Fibroblast of peridontal ligament (primary cell): ENCODE data around the gene ZBTB7B.

Experiments used
- DNase-seq: peaks from one replicate; pipeline ENCODE4 v3.0.0-alpha.2; 2010; ENCODE audit errors: extremely low read depth

The ZBTB7B gene

DNA sequence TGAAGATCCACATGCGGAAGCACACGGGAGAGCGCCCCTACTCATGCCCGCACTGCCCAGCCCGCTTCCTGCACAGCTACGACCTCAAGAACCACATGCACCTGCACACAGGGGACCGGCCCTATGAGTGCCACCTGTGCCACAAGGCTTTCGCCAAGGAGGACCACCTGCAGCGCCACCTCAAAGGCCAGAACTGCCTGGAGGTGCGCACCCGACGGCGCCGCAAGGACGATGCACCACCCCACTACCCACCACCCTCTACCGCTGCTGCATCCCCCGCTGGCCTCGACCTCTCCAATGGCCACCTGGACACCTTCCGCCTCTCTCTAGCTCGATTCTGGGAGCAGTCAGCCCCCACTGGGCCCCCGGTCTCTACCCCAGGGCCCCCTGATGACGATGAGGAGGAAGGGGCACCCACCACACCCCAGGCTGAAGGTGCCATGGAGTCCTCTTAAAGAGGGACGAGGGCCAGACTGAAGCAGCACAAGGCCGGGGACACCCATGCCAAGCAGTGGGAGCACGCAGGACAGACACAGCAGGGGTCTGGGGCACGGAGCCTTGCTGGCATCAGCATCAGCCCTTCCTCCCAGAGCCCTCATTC, 13.7 kb downstream of the ZBTB7B start:
- DNase-seq = no peak

DNA sequence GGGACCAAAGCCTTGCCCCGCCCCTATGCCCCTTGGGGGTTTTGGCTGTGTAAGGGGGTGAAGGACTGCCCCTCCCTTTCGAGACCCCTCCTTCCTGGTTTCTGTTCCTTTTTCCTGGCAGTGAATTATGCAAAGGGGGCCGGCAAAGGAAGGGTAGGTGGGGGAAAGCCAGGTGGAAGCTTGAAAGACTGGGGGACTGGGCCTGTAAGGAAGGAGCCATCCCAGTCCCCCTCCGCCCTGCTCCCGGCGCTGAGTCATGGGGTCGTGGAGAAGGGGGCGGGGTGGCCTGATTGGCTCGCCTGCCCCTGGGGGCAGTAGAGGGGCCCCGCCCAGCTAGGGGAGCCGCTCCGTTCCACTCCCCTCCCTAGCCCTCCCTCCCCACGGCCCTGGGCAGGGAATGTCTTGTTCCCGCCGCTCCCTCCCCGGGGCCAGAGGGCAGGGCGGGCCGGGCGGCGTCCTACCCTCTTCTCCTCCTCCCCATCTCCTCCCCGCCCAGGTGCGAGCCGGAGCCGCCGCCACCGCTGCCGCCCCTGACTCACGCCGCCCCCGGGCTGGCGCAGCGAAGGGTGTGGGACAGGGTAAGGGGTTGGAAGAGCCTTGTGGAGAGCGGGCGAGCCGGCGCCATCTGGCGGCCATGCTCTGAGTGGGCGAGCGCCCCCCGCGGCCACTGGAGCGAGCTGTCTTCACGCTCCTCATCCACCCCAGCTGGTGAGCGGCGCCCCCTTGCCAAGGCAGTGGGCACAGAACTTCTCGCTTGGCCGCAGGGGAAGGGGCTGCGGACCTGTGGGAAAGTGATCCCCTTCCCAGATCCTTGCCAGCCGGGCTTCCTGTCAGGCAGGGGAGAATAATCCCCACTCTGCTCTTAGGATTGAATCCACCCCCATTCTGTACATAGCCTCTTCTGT, 14.7 kb downstream of the ZBTB7B start:
- DNase-seq = peak; percentile 80

DNA sequence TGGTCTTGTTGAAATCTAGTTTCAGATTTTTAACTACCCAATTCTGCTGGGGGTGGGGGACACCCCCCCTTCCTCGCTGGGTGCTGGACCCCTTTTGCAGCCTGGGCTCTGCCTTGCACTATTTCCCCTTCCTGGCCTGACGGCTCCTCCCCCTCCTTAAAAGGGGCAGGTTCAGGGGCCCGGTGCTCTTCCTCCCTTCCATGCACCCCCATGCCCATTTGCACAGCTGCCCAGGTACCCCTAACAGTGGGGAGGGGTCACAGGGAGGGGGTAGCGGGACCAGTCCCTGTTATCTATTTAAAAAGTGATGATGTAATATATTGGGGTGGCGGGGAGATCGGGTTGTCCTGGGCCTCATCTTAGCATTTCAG, 15.3 kb downstream of the ZBTB7B start:
- no peak for DNase-seq

DNA sequence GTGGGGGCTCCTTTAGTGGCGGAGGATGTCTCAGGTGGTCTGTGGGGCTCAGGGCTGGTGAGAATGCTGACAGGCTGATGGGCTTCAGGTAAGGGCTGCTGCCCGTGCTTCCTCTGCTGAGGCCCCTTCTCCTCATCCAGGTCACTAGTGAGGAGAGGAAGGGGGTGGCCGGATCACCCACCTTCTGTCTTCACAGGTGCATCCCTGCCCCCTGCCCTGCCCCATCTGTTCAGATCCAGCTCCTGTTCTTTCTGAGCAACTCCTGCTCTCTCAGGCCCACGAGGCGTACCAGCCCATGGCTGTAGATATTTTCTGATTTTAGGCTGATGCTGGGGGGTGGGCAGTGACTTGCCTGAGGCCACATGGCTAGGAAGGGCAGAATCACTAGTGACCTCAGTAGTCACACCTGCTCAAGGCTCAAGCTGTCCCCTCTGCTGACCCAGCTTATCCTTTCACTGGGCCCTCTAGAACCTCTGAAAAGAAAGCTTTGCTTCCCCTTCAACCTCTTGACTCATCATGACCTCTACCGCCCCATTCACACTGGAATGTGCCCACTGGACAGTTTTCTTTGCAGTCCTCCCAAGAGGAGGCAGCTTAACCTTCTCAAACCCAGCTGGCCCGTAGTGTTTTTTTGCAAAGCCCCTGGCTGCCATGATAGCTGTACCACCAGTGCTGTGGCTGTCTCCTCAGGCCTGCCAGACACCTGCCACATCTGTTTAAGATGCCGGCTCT, 16.2 kb downstream of the ZBTB7B start:
- DNase-seq = peak; percentile 7

DNA sequence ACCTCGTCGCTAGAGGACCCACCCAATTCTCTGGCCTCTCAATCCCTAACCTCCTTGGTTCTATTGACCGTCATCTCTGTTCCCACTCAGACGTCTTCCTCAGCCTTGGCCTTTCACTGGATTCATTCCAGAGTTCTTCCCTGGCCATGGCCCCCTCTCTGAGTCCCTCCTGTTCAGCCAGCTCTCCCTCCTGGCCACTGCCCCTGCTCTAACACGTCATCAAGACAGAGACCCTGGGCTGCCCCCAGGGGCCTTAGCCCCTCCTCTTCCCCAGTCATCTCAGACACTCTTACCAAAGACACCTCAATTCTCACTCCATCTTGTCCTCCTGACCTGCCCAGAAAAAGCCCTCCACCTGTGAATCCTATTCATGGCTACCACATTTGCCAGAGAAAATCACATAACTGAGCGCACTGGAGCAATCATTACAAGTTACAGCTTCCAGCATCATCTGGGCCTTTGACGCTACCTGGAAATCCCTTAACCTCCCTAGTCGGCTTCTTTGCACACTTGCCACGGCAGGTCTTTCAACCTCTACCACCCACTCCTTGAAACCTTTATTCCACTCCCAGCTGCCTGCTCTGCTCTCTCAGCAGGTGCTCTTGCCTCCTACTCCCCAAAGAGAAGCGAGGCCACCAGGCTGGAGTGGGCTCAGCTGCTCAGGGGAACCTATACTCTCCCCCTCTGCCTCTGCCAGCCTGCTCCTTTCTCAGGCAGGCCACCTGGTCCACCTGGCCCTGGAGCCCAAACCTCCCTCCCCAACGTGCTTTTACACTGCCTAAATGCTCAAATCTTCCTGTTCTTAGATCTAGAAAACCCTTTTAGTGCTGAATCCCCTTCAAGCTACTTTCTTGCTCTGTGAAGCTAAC, 17.0 kb downstream of the ZBTB7B start:
- no peak for DNase-seq

DNA sequence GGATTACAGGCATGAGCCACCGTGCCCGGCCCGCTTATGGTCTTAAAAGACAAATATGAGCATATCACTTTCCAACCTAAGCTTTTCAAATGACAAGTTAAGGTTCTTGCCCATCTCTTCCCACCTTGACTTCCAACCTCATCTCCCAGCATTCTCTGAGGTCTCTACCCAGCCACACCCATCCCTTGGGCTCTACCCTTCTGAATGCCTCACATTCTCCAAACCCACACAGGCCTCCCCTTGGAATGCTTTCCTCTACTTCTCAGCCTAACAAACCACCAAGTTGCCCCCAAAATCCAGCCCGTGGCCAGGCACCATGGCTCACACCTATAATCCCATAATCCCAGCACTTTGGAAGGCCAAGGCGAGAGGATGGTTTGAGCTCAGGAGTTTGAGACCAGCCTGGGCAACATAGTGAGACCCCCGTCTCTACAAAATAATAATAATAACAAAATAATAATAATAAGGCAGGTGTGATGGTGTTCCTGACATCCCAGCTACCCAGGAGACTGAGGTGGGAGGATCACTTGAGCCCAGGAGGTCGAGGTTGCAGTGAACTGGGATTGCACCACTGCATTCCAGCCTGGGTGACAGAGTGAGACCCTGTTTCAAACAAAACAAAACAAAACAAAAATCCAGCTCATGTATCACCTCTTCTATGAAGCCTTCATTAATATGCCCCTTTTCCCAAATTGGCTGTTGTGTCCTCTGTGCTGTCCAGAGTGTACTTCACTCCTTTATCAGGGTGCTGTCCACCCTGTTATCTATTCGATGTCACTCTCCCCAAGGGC, 19.7 kb downstream of the ZBTB7B start:
- no peak for DNase-seq

DNA sequence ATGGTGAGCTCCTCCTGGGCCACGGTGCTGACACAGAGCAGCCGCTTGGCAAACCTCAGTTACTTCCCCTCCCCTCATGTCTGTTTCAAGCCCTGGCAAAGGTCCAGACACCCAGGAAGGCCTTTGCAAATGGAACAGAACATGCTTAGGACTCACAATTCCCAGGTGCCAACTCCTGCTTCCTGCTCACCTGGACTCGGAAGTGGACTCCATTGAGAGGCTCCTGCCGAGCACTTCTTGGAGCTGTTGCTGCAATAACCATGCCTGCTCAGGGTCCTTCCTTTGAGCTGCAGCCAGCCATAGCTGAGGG, 20.3 kb downstream of the ZBTB7B start:
- DNase-seq = no peak

DNA sequence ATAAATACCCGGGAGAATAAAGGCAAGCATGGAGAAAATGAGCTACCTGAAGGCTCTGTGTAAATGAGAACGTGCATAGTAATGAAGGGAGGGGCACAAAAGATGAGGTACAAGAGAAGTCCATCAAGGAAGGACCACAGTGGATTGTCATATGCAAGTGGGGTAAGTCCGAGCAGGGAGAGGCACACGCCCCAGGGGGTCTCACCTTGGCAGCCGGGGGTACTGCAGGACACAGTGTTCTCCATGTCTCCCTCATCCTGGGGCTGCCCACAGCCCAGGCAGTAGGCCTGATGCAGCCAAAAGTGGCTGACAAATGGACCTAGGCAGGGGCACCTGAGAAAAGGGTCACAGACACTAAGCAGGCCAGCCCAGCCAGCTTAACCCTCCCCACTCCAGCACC, 21.0 kb downstream of the ZBTB7B start:
- DNase-seq = no peak

DNA sequence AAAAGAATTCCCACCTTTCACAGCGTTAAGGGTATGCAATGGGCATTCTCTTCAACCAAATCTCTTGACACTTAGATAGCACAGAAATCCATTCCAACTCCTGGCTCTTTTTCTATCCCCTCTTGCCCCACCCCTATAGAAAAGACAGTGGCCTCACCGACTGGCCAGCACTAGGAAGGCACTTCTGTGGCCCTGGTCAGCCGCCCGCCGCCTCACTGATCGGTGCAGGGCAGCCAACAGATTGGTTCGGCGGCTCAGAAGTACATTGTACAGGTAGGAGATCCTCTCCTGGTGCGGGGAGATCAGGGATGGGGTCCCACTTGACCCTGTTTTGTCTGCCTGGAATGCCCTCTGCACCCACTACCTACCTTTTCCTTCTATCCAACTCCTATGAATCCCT, 21.7 kb downstream of the ZBTB7B start:
- DNase-seq = no peak

DNA sequence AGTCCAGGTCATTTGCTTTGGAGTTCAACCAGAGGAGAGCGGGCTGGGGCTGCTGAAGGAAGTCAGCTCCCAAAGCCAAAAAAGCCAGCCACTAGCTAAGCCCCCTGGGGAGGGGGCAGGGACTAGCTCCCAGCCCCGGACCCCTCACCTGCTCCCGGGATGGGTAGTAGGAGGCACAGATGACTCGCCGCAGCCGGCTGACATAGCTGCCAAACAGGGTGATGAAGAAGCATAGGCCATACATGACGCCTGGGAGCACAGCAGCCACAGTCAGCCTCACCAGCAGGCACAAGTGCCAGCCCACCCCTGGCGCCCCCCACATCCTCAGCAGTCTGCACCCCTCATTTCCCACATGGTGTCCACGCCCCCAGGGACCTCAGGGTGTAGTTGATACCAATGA, 23.6 kb downstream of the ZBTB7B start:
- DNase-seq = no peak

DNA sequence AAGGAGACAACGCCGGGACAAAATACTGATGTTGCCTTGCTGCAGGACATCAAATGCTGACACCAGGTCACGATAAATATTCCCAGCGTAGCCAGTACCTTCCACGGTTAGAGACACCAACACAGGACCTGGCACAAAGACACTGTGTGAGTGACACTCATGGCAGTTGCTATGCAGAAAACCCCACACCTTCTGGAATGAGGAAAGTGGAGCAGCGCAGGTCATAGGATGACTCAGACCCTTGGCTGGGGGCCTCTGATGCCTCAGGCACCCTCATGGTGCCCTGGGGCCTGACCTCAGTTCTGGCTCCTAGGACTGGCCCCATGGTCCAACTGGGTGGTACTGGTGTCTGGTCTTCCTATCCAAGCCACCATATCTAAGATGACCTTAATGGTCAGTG, 24.0 kb downstream of the ZBTB7B start:
- no peak for DNase-seq

DNA sequence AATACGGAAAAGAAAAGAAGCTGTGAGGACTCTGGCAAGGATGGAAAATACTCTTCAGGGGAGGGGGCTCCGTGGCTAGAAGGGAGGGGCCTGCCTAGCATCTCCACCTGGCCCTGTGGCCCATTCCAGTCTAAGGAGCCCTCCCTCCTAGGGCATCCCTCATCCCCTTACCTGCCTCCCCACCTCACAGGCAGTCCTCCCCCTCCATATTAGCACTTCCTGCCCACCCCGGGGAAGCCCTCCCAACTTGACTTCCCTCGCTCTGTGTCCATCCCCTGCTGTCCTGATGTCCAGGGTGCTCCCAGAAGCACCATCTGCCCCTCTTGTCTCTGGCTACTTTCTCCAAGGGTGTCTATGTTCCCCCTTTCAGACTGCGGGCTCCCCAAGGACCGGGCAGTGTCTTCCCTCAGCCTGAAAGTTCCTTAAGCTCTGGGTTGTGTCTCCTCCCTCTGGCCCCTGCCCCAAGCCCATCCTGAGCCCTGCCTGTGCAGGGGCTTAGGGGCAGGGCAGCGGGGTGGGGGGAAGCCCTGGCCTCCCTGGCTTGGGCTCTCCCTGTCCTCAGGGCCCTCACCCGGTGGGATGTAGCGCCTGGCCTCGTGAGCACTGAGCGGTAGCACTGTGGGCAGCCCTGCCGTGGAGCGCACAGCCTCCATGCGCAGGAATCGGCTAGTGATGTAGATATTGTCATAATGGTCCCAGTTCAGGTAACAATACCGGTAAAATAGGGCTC, 27.1 kb downstream of the ZBTB7B start:
- DNase-seq = no peak

DNA sequence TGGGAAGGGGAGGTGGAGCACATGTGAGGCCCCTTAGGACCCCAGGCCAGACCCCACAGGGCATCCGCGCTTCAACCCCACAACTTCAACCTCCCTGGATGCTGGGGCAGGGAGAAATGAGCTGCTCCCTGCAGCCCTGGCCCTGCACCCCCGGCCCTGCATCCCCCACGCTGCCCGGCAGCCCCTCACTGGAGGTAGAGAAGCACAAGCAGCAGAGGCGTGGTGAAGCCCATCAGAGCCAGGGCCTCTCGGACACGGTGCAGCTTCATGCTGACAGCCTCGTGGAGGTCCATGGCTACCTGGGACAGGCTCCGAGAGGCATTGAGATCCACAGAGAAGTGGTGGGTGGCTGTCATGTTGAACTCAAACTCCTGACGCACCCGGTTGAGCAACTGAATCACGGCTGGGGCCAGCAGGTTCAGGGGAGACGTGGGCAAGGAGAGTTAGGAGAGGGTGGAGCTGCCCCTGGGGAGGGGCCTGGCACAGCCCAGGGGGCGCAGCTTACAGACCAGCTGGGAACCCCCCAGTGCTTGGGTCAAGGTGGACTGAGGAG, 27.7 kb downstream of the ZBTB7B start:
- DNase-seq = no peak

DNA sequence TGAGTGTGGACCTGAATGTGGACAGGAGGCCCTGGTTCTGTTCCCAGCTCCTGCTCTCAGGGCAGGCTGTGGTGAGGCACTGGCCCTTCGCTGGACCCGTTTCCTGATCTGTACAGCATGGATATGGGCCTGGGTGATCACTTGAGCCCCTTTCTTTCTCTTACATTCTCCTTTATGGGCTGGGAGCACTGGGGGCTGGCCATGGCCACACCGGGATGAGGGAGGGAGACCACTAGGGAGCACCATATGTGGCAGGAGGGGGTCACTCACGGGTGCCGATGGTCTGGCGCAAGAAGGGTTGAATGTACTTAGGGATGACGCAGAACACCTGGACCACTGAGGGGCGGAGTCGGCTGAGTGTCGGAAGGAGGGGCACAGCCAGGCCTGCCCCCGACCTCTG, 28.3 kb downstream of the ZBTB7B start:
- no peak for DNase-seq

DNA sequence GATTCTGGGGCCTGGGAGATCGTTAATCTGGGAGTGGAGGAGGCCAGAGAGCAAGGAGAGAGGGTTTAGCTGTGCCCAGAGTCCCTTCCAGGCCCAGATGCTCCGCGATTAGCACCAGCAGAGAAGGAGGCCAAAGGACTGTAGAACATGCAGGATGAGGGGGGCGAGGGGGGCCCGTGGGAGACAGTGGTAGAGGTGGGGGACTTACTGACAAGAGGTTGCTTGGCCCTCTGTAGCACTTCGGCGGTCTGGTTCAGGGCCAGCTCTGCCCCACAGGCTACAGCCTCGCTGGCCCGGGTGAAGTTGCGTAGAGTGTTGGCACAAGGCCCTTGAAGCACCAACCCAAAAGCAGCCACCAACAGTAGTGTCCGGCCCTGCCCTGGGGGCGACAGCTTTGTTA, 30.3 kb downstream of the ZBTB7B start:
- DNase-seq = no peak

DNA sequence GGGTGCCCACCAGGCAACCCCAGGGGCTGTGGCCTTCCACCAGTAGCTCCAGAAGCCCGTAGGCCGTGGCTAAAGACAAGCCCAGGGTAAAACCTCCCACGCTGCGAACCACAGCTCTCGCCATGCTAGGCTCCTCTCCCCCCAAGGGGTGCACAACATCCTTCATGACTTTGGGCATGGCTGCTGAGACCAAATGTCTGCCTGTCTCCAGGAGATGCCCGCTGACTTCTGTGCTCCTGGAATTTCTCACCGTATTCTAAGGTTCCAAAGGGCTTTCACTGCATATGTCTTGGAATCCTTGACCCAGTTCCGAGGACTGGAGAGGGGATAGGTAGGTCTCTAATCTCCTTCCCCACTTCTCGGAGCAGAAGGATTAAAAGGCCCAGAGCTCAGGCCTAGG, 30.9 kb downstream of the ZBTB7B start, which contains the start of the genes DCST1 and DCST2:
Gene DCST1, plus strand, starts transcription at position 301 of the 400 bp plus-strand sequence. CDS start 213 bp downstream, outside the sequence.
Gene DCST2, minus strand, starts transcription at position 258 of the 400 bp plus-strand sequence. Its CDS starts 80 bp downstream, at position 178.
- no peak for DNase-seq

DNA sequence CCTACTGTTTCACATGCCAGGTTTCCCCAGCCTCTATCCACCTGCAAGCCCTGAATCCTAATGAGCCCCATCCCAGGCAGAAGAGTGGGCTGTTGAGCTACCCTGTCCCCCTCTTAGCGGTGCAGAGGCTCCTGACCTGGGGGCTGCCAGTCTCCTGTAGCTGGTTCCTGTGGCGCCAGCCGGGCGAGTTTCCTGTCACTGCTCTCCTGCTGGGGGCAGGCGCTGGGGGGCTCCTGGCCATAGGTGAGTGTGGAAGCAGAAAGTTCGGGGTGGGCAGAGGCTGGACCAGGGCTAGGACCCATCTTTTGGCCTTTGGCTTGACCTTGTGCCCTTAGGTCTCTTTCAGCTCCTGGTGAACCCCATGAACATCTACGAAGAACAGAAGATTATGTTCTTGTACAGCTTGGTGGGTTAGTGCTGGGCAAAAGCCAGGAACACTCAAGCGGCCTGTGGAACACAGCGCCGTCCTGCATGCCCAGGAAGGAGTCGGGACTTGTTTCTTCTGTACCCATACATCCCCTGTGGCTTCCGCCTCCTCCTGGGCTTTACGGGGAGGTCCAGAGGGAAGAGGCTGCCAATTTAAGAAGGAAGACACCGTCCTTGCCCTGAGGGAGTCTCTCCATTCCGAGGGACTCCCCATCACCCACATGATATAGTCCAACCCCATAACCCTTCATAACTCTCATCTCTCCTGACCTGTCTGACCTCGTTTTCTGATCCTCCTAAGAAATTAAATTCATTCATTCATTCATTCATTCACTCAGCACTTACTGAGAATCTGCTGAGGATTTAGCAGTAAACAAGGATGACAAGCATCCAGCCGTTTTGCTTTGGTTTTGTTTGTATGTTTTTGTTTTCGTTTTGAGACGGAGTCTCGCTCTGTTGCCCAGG, 32.0 kb downstream of the ZBTB7B start:
- no peak for DNase-seq

DNA sequence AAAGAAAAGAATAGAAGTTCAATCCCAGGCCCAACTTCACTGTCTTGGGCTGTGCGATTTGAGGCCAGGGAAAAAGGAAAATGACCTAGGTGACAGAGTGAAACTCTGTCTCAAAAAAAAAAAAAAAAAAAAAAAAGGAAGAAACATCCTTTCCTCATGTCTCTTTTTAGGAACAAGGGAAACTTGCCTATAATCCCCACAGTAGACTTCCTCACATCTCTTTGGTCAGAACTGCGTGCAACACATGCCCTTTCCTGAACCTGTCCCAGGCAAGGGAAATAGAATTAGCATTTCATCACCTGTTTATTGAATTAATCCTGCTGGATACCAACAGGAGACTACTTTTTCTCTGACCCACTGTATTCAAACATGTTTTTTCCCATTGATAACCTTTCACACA, 33.3 kb downstream of the ZBTB7B start:
- DNase-seq = no peak

DNA sequence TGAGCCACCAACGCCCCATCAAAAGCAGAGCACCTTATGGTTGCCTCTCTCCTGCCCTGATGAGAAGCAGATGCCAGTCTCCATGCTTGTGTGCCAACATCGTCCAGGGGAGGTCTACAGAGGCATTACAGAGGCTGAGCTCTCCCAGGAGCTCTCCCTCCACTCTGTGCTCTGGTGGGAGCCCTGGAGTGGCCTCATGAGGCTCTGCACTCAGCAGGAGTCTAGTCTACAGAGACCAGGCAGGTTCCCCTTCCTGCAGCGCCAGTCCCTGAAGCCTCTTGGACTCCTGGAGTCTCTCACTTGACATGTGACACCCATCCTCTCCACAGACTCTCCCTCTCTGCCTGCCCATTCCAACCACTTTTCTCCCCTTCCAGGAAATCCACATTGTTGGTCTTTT, 34.4 kb downstream of the ZBTB7B start:
- DNase-seq = no peak
